Measurements from ENCODE around the gene INMT.

The INMT gene

DNA sequence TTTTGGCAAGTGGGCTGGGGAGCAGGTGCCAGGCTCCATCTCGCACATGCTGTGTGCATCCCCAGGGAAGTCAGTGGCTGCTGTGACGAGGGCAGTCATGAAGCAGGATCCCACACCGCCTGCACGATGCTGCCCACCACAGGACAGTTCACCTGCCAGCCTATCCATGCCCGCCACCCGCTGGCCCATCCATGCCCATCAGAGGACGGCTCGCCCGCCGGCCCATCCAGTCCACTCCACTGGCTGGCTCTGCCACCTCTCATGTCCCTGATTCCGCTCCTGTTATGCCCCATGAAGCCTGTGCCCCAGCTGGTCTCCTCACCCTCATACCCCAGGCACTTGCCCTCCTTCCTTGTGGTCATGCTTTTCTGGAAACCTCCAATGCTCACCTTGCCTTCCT lies 18.2 kb upstream of the INMT start:
- Histone ChIP-seq H4K20me1 (ENCODE audit: insufficient read depth, low read length) (no peaks in the 10 kb centered on the region), H3K79me2 (ENCODE audit: low read length) (no peaks in the 10 kb centered on the region), H3K4me3 (ENCODE audit: low read length) (no peak overlapping the region), H3K4me1 (ENCODE audit: low read length) (no peaks in the 10 kb centered on the region), H3K9ac (ENCODE audit: low read length) (no peak overlapping the region), H3K4me2 (ENCODE audit: low read length) (no peak overlapping the region), H3K27ac (ENCODE audit: low read length) (no peak overlapping the region), H3K9me3 (ENCODE audit: insufficient read depth, low read length) (no peaks in the 10 kb centered on the region), H3K36me3 (replicated peaks; ENCODE audit: low read depth, low read length) (no peaks in the 10 kb centered on the region), H3K27me3 (ENCODE audit: low read depth, low read length) (peaks cover 5% of the 10 kb centered on the region; the same call in 1 of the 2 replicates), H2AFZ (ENCODE audit: low read depth, low read length) (no peak overlapping the region)
- TF ChIP-seq EZH2phosphoT487 (IDR thresholded peaks at IDR 0.05; ENCODE audit: low read depth): no peak
- TF ChIP-seq, protein P1, sequence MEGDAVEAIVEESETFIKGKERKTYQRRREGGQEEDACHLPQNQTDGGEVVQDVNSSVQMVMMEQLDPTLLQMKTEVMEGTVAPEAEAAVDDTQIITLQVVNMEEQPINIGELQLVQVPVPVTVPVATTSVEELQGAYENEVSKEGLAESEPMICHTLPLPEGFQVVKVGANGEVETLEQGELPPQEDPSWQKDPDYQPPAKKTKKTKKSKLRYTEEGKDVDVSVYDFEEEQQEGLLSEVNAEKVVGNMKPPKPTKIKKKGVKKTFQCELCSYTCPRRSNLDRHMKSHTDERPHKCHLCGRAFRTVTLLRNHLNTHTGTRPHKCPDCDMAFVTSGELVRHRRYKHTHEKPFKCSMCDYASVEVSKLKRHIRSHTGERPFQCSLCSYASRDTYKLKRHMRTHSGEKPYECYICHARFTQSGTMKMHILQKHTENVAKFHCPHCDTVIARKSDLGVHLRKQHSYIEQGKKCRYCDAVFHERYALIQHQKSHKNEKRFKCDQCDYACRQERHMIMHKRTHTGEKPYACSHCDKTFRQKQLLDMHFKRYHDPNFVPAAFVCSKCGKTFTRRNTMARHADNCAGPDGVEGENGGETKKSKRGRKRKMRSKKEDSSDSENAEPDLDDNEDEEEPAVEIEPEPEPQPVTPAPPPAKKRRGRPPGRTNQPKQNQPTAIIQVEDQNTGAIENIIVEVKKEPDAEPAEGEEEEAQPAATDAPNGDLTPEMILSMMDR (IDR thresholded peaks at IDR 0.05; ENCODE audit: low read depth, low read length): no peak

DNA sequence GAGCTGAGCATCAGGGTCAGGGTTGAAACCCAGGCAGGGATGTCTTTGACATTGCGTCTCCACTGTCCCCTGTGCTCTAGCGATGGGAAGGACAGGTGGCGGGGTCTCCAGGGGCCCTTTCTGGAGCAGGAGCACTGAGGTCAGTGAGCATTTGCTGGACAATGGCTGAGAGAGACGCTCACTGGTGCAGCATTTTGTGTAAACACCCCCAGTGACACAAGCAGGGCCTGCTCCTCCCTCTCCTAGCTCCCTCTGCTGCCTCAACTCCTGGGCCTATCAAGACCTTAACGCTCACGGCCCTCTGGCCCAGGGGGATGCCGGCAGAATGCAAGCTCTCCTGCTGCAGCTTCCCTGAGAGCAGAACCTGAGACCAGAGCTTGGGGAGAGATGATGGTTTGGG lies 17.4 kb upstream of the INMT start:
- H4K20me1 ChIP-seq (ENCODE audit: insufficient read depth, low read length): no peaks in the 10 kb centered on the region
- H3K4me1 ChIP-seq (ENCODE audit: low read length): no peaks in the 10 kb centered on the region
- no peak overlapping the region for H3K4me3 ChIP-seq (ENCODE audit: low read length)
- no peaks in the 10 kb centered on the region for H3K79me2 ChIP-seq (ENCODE audit: low read length)
- TF ChIP-seq EZH2phosphoT487 (IDR thresholded peaks at IDR 0.05; ENCODE audit: low read depth): no peak
- TF ChIP-seq, protein P1 (IDR thresholded peaks at IDR 0.05; ENCODE audit: low read depth, low read length): no peak
- H3K9me3 ChIP-seq (ENCODE audit: insufficient read depth, low read length): no peaks in the 10 kb centered on the region
- no peaks in the 10 kb centered on the region for H3K36me3 ChIP-seq (replicated peaks; ENCODE audit: low read depth, low read length)
- no peak overlapping the region for H3K4me2 ChIP-seq (ENCODE audit: low read length)
- no peak overlapping the region for H3K27ac ChIP-seq (ENCODE audit: low read length)
- H3K27me3 ChIP-seq (ENCODE audit: low read depth, low read length): no peaks in the 10 kb centered on the region
- no peak overlapping the region for H2AFZ ChIP-seq (ENCODE audit: low read depth, low read length)
- H3K9ac ChIP-seq (ENCODE audit: low read length): no peak overlapping the region

DNA sequence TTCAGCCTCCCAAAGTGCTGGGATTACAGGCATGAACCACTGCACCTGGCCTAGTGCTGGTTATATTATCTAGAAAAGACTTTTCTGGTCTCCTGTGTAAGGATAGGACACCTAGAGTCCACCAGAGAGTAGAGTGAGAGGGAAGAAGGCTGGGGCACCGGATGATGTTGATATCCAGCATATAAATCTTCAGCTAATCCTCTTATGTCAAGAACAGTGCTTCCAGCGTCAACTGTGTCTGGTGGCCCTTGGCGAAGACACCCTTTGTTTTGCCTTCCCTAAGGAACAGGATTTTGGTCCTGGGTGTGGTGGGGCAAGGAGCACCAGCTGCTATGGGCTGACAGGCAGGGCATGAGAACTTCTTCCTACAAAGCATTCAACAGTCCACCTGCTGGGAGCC lies 16.3 kb upstream of the INMT start:
- Histone ChIP-seq H3K9ac (ENCODE audit: low read length) (no peak overlapping the region), H4K20me1 (ENCODE audit: insufficient read depth, low read length) (no peaks in the 10 kb centered on the region), H3K4me3 (ENCODE audit: low read length) (no peak overlapping the region), H3K79me2 (ENCODE audit: low read length) (no peaks in the 10 kb centered on the region), H3K4me1 (ENCODE audit: low read length) (no peaks in the 10 kb centered on the region), H3K4me2 (ENCODE audit: low read length) (no peak overlapping the region), H3K9me3 (ENCODE audit: insufficient read depth, low read length) (no peaks in the 10 kb centered on the region), H3K27ac (ENCODE audit: low read length) (no peak overlapping the region), H2AFZ (ENCODE audit: low read depth, low read length) (no peak overlapping the region), H3K36me3 (replicated peaks; ENCODE audit: low read depth, low read length) (no peaks in the 10 kb centered on the region), H3K27me3 (ENCODE audit: low read depth, low read length) (no peaks in the 10 kb centered on the region)
- TF ChIP-seq, protein P1 (IDR thresholded peaks at IDR 0.05; ENCODE audit: low read depth, low read length): no peak
- no peak for TF ChIP-seq EZH2phosphoT487 (IDR thresholded peaks at IDR 0.05; ENCODE audit: low read depth)

DNA sequence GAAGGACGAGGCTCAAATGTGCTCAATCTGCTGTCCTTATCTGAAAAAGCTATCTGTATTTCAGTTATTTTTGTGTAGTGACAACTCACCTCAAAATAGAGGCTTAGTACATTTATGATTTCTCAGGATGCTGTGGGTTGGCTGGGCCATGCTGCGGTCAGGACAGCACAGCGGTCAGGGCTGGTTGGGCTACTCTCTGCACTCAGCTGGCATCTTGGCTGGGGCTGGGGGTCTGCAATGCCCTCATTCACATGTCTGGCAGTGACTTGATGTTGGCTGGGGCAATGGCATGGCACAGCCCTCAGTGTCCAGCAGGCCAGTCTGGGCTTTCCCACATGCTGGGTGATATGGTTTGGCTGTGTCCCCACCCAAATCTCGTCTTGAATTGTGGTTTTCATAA lies 15.6 kb upstream of the INMT start:
- Histone ChIP-seq H3K79me2 (ENCODE audit: low read length) (no peaks in the 10 kb centered on the region), H3K9me3 (ENCODE audit: insufficient read depth, low read length) (no peaks in the 10 kb centered on the region), H3K36me3 (replicated peaks; ENCODE audit: low read depth, low read length) (no peaks in the 10 kb centered on the region), H3K27me3 (ENCODE audit: low read depth, low read length) (no peaks in the 10 kb centered on the region), H3K4me2 (ENCODE audit: low read length) (no peak overlapping the region), H3K4me1 (ENCODE audit: low read length) (no peaks in the 10 kb centered on the region), H3K9ac (ENCODE audit: low read length) (no peak overlapping the region), H3K4me3 (ENCODE audit: low read length) (no peak overlapping the region), H3K27ac (ENCODE audit: low read length) (no peak overlapping the region), H4K20me1 (ENCODE audit: insufficient read depth, low read length) (no peaks in the 10 kb centered on the region), H2AFZ (ENCODE audit: low read depth, low read length) (no peak overlapping the region)
- TF ChIP-seq, protein P1 (IDR thresholded peaks at IDR 0.05; ENCODE audit: low read depth, low read length): no peak
- TF ChIP-seq EZH2phosphoT487 (IDR thresholded peaks at IDR 0.05; ENCODE audit: low read depth): no peak

Measured in OCI-LY3 (cell line).